NOMO-1 (cell line): ENCODE data around the gene MTFR1L.
"Not testable (repeated sequence)": the region's sequence is repeated elsewhere in the genome, so short reads cannot be mapped to it uniquely, and the experiment has no call there.

Source experiments
- DNase-seq, 2 experiments: peaks; one replicate each; lab custom pipeline; 2025; ENCODE audit not compliant: unreplicated experiment in 2 of 2; lab: John Stamatoyannopoulos, UW

MTFR1L gene

DNA sequence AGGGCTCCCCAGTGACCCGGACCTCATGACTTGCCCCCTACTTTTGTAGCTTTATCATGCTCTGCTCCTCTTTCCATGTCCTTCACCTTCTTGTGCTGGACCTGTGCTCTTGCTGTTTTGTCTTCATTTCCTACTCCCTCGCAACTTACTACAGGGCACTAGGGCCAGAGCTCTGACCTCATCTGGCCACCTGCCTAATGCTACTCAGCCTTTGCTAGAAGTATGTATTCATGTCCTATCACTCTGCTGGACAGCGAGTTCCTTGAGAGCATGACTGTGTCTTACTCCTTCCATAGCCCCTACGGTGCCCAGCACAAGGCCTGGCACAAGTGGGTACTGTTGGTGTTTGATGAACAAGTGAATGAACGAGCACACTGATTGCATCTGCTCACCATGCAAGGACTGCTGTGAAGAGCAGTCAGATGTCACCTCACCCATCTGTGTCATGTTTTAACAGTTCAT is 1.9 kb downstream of the MTFR1L start:
- DNase-seq, result no peak

- no peak for DNase-seq
Observed at GRCh38 chr1:25825605-25826004, 5.9 kb downstream of the MTFR1L start.

DNA sequence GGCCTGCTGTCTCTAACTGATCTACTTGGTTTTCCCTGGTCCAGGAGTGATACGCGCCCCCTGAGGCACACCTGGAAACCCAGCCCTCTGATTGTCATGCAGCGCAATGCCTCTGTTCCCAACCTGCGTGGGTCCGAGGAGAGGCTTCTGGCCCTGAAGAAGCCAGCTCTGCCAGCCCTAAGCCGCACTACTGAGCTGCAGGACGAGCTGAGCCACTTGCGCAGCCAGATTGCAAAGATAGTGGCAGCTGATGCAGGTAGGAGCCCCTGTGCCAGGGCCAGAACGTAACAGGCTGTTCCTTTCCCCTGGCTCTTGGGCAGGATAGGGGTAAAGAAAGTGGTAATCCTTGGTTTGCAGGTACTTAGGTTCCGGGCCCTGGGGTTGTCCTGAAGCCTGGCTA is 6.8 kb downstream of the MTFR1L start:
- no peak for DNase-seq

GRCh38 chr1:25828491-25828890 is 8.7 kb downstream of the MTFR1L start:
- DNase-seq, result no peak

DNA sequence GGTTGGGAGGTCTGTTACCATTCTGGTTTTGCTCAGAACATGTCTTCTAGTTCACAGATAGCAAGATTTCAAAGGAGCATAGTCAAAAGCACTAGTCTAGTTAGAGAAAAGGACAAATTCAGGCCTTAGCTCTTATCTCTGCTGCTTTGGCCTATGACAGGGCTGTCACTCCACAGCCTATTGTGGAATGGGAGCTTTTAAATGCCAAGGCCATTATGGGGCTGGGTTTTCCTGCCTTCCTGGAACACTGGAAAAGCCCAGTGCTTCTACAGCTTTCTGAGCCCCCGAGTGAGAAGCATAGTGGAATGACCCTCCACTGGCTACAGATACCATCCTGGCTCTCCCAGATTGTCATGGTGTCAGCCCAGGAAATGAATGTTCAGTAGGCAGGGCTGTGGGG is 9.3 kb downstream of the MTFR1L start:
- DNase-seq, result no peak

DNA sequence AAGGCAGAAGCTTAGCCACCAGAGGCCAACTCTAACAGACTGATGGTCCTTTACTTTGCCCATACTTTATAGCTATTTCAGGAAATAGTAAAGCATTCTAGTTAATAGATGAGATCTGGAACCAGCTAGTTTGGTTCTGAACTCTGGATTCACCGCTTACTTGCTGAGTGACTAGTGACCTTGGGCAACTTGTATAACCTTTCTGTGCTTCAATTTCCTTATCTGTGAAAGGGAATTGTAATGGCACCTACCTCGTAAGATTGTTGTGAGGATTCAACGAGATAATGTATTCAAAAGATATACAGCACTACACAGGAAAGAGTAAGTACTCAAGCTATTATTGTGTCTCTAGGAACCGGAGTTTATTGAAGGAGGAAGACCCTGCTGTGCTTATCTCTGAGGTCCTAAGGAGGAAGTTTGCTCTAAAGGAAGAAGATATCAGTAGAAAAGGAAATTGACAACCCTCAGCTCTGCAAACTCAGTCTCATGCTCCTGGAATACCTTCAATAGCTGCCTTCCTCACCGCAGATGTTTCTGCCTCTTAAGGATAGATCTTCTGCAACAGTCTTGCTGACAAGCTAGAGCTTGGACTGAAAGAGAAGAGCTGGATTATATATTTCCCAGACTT is 11.9 kb downstream of the MTFR1L start:
- peak in 1 of 2 experiments; percentile 17 for DNase-seq

DNA sequence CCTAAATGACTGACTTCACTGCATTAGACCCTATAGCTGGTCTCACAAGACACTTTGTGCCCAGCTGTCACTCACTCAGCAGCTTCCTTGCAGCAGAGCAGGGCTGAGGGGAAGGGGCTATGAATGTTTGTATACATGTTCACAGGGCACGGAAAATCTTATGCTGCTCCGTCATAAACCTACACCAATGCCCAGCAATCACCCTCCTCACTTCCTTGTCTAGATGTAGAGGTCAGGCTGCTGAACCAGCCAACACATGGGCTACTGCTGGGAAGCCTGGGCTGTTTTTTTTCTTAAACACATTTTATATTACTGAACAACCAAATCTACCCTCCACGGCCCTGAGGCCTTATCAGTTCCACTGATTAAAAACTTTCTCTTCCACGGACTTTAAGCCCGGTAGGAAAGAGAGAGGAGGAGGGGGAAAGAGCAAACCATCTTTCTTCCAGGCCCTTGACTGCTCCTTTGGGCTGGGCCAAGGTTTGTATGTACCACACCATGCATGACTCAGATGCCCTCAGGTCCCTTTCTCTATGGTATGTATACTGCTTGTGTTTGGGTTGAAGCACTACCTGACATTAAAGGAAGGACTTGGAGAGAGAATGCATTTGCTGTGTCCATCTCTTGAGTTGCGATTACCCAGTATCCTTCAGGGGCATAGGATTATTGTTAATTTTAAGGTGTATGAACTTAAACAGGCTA is 12.7 kb downstream of the MTFR1L start:
- no peak for DNase-seq

DNA sequence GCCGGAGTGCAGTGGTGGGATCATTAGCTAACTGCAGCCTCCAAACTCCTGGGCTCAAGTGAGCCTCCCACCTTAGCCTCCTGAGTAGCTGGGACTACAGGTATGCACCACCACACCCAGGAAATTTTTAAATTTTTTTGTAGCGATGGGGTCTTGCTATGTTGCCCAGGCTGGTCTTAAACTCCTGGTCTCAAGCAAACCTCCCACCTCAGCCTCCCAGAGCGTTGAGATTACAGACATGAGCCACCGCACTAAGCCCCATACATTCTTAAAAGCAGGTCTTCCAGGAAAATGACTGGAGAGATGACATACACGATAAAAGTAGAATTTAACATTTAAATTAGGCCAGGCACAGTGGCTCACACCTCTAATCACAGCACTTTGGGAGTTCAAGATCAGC is 13.4 kb downstream of the MTFR1L start:
- DNase-seq, result no peak

DNA sequence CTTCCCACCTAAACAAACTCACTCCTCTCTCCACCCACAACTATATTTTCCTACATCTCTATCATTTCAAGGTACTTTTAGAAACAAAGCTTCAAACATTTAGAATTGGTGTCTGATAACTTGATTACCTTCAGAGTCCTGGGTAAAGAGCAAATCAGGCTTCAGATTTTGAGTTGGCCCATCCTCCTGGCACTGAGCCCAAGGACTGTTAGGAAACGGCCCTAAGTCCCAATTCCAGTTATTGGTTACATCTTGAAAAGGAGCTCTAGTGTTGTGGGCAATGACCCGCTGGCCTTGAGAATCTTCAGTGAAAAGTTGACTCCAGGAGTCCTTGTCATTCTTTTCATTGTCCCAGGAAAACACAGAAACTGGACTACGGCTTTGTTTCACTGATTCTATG is 15.1 kb downstream of the MTFR1L start:
- no peak for DNase-seq

DNA sequence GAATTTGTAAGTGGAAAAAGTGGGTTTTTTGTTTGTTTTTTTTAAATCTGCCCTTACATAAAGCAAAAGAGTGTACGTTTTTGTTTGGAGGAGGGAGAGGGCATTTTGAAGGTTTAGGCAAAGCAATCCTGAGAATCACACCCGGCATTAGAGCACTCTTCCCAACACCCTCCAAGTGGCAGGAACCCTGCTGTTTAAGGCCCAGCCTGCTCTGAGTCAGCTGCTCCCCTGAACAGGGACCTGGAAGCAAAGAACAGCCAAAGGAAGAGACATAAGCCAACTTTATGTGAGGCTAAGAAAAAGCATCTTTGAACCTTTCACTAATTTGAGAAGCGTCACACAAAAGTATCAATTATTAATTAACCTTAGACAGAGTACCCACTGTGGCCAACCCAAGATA is 16.9 kb downstream of the MTFR1L start:
- DNase-seq, result no peak

GRCh38 chr1:25837262-25837875 is 17.6 kb downstream of the MTFR1L start:
- peak in 1 of 2 experiments; percentile 12 for DNase-seq

DNA sequence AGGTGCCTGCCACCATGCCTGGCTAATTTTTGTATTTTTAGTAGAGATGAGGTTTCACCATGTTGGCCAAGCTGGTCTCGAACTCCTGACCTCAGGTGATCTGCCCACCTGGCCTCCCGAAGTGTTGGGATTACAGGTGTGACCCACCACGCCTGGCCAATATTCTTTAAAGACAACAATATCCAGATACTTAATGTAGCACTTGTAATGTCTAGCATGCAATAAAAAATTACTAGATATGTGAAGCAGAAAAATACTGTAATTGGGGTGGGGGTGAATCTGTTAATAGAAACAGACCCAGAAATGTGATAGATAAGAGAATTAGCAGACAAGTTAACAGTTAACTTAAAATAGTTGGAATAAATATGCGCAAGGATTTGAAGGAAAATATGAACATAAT is 20.1 kb downstream of the MTFR1L start:
- not testable (repeated sequence) for DNase-seq

- DNase-seq, result no peak
Observed at GRCh38 chr1:25843483-25843882, 23.7 kb downstream of the MTFR1L start.

DNA sequence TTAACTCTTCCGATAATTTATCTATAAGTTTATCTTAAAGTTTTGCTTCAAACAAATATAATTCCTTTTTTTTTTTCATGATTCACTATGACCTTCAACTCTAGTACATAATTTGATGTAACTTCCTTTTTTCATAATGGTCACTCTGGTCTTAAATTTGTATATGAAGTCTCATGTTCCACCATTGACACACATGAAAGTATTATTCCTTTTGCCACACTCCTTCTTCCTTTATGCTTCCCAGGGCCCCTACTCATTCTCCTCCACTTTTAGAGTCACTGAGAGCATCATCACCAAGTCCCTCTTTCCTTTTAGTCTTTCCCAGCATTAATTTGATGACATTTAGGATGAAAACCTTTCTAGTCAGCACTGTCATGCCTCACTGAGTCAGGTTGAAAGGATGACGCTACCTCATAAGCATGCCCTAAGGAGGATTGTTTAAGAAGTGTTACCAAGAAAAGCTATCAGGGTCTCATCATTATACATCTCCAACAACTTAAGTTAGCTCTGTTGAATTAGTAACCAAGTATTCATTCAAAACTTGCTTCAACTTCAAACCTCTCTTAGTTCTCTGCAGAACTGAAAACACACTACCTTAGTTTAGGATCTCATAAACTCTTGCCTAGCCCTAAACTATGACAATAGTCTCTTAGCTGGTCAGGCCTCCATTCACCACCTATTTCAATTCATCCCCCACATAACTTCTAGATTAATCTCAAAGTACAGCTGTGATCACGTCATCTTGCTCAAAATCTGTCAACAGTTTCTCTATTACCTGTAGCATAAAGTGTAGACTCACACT is 25.0 kb downstream of the MTFR1L start:
- peak in 1 of 2 experiments; percentile 49 for DNase-seq

DNA sequence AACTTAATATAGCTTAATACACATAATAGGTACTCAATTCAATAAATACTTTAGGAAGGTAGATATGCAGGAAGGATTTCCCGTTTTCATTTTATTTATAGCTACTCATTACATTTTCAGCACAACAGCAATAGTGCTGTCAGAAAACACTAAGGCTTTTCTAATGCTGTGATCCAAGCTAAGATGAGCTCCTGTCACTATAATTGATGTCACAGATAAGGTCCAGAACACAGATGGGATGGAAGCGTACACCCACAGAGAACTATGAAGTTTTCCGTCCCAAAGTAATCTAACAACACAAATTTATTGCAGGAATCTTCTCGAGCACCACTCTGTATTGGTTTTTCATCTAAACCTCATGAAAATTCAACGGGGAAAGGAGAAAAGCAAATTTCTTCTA is 25.9 kb downstream of the MTFR1L start:
- DNase-seq, result no peak

DNA sequence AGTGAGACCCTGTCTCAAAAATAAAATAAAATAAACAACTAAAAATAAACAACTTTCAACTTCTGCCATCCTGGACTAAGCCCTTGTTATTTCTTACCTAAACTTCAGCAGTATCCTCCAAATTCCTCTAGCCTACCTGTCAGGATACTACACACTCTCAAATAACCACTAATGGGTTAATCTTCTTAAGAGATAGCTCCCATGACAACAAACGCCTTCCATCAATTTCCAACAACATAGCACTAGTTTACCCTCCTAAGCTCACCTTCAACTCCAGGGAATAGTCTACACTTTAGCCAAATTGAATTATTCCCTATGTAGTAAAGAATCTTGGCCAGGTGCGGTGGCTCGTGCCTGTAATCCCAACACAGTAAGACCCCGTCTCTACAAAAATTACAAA is 28.2 kb downstream of the MTFR1L start:
- no peak for DNase-seq

DNA sequence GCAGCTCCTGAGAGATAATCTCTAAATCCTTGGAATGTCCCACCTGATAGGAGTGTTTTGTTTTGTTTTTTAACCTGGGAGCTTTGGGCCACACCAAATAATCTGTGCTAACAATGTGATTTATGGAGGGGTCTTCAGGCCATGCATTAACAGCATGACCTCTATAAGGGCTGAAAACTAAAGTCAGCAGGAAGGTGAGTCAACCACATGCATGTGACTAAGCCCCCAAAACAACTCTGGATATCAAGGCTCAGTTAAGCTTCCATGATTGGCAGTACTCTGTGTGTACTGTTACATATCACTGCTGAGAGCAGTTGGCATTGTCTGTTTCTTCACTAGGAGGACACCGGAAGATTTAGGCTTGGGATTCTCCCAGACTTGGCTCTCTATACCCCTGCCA is 28.8 kb downstream of the MTFR1L start:
- DNase-seq, result no peak

- no peak for DNase-seq
Observed at GRCh38 chr1:25854554-25854953, 34.8 kb downstream of the MTFR1L start.

DNA sequence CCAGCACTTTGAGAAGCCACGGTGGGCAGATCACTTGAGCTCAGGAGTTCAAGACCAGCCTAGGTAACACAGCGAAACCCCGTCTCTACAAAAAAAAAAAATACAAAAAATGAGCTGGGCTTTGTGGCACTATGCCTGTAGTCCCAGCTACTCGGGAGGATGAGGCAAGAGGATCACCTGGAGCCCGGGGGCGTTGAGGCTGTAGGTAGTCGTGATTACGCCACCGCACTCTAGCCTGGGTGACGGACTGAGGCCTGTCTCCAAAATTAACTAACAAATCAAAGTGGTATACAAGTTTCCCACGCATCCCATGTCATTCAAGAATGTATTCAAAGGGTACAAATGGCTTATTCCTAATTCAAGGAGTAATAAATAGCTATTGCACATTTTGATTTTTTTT is 37.1 kb downstream of the MTFR1L start:
- no peak for DNase-seq

DNA sequence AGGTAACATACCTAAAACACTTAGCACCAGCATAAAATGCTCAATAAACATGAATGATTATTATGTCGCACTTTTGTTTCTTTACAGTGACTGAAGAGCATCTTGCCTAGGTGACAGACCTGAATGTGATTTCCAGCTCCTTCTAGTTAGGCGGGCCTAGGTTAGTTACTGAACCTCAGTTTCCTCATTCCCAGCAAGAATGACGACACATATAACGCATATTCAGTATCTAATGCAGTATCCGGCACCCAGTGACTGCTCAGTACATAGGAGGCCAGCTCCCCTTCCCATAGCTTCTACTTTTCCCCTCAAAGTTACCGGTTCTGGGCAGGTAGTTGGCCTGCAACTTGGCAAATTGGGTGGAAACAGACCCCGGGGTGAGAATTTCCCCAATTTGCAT is 38.7 kb downstream of the MTFR1L start:
- peak in 1 of 2 experiments; percentile 13 for DNase-seq
